Neural progenitor cell (in vitro differentiated cells): ENCODE measurements around the gene GALNT17. TPM values are rescaled to one million over a fixed set of nuclear protein-coding genes. Genes with fewer than 3 reads are reported as not detected.

ENCODE experiments used
- DNase-seq: peaks from one replicate; pipeline ENCODE4 v3.0.0-alpha.2; 2016; ENCODE audit warnings: low spot score
- H2AFZ ChIP-seq: fragments of 200-600 bp; sonication (generic); replicated peaks from 2 replicates; pipeline ENCODE4 v1.6.1; 2016; ENCODE audit warnings: antibody characterized with exemption
- H3F3A ChIP-seq: fragments of 200-600 bp; sonication (generic); 2 replicates; pipeline ENCODE4 v1.6.1; 2016; ENCODE audit warnings: antibody characterized with exemption, low read depth
- H3K27ac ChIP-seq: fragments of 200-600 bp; sonication (generic); 2 replicates; pipeline ENCODE4 v1.5.1; 2016; ENCODE audit warnings: mild to moderate bottlenecking
- H3K27me3 ChIP-seq: fragments of 200-600 bp; sonication (generic); 2 replicates; pipeline ENCODE4 v1.6.1; 2016; ENCODE audit warnings: mild to moderate bottlenecking, moderate library complexity
- H3K36me3 ChIP-seq: fragments of 200-600 bp; sonication (generic); 2 replicates; pipeline ENCODE4 v1.5.1; 2016
- H3K4me1 ChIP-seq: fragments of 200-600 bp; sonication (generic); 2 replicates; pipeline ENCODE4 v1.6.1; 2016; ENCODE audit warnings: mixed run types
- H3K4me2 ChIP-seq: fragments of 200-600 bp; sonication (generic); 2 replicates; pipeline ENCODE4 v1.6.1; 2016
- H3K4me3 ChIP-seq: fragments of 200-600 bp; sonication (generic); 2 replicates; pipeline ENCODE4 v1.5.1; 2016
- H3K79me2 ChIP-seq: fragments of 200-600 bp; sonication (generic); 2 replicates; pipeline ENCODE4 v1.6.1; 2016; ENCODE audit warnings: low read depth
- H3K9ac ChIP-seq: fragments of 200-600 bp; sonication (generic); 2 replicates; pipeline ENCODE4 v1.6.1; 2016
- H3K9me3 ChIP-seq: fragments of 200-600 bp; sonication (generic); 2 replicates; pipeline ENCODE4 v1.5.1; 2016; ENCODE audit warnings: low read depth
- H4K20me1 ChIP-seq: fragments of 200-600 bp; sonication (generic); 2 replicates; pipeline ENCODE4 v1.6.1; 2016; ENCODE audit warnings: low read depth
- H3K27ac Mint-ChIP-seq: 3 replicates; pipeline ENCODE4 v1.8.0; 2021; ENCODE audit warnings: mixed read lengths
- H3K27me3 Mint-ChIP-seq: 2 replicates; pipeline ENCODE4 v1.8.0; 2022; ENCODE audit warnings: low read depth, mild to moderate bottlenecking, inconsistent platforms, moderate library complexity, mixed read lengths; ENCODE audit not compliant: insufficient read depth
- H3K36me3 Mint-ChIP-seq: 3 replicates; pipeline ENCODE4 v1.8.0; 2021; ENCODE audit warnings: mixed read lengths
- H3K4me1 Mint-ChIP-seq: 3 replicates; pipeline ENCODE4 v1.8.0; 2021; ENCODE audit warnings: mixed read lengths
- H3K4me3 Mint-ChIP-seq: 3 replicates; pipeline ENCODE4 v1.8.0; 2021; ENCODE audit warnings: mild to moderate bottlenecking, moderate library complexity, mixed read lengths
- H3K9me3 Mint-ChIP-seq: 3 replicates; pipeline ENCODE4 v1.8.0; 2020; ENCODE audit warnings: mixed read lengths
- EZH2 ChIP-seq: fragments of 200-600 bp; sonication (generic); IDR thresholded peaks from 2 replicates; pipeline ENCODE4 v1.6.1; 2017; ENCODE audit warnings: antibody characterized with exemption, mild to moderate bottlenecking, moderate library complexity
- EZH2phosphoT487 ChIP-seq: fragments of 200-600 bp; sonication (generic); IDR thresholded peaks from 2 replicates; pipeline ENCODE4 v1.6.1; 2017; ENCODE audit warnings: antibody characterized with exemption
- total RNA-seq: library from RNA; depleted of rRNA; stranded (reverse); fragments of >200 nt; gene quantifications from 2 replicates; pipeline ENCODE4 v1.2.3, GENCODE V29; 2015; ENCODE audit warnings: low replicate concordance
- TF ChIP-seq, protein P1 (sequence below): fragments of 200-600 bp; sonication (generic); IDR thresholded peaks from 2 replicates; pipeline ENCODE4 v1.5.1; 2017; ENCODE audit warnings: antibody characterized with exemption, mild to moderate bottlenecking

The GALNT17 gene
- total RNA-seq, 1 donor from 2014 or later = 17.1 TPM

DNA sequence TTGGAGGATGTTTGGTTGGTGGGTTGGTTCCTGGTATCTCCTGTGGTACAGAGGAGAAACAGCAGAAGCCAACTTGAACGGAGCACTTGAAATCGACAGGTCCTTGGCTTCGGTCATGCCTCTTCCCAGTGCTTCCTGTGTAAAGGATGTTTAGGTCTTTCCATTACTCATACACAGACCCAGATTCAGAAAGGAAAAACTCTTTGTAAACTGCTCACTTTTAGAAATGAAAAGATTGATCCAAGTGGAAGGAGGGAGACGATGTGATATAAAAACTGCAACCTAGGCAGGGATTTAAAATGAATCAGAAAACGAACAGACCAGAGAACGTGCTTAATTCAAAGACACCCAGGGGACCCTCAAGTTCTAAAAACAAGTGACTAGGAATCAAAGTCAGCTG, 338.4 kb downstream of the GALNT17 start:
- Mint-ChIP-seq H3K27ac (no peak overlapping the region), H3K27me3 (no peaks in the 10 kb centered on the region), H3K36me3 (peaks cover 11% of the 10 kb centered on the region), H3K4me1 (peaks cover 14% of the 10 kb centered on the region), H3K9me3 (peaks cover 33% of the 10 kb centered on the region), H3K4me3 (no peak overlapping the region)
- Histone ChIP-seq H3K27me3 (no peaks in the 10 kb centered on the region), H3K27ac (peak overlapping the region; percentile 92), H3K9ac (no peak overlapping the region), H3F3A (peaks cover 71% of the 10 kb centered on the region), H3K79me2 (no peaks in the 10 kb centered on the region), H3K36me3 (no peaks in the 10 kb centered on the region), H4K20me1 (no peaks in the 10 kb centered on the region), H2AFZ (no peak overlapping the region), H3K4me2 (no peak overlapping the region), H3K4me3 (no peak overlapping the region), H3K9me3 (peaks cover 6% of the 10 kb centered on the region), H3K4me1 (peaks cover 27% of the 10 kb centered on the region)
- TF ChIP-seq, protein P1, sequence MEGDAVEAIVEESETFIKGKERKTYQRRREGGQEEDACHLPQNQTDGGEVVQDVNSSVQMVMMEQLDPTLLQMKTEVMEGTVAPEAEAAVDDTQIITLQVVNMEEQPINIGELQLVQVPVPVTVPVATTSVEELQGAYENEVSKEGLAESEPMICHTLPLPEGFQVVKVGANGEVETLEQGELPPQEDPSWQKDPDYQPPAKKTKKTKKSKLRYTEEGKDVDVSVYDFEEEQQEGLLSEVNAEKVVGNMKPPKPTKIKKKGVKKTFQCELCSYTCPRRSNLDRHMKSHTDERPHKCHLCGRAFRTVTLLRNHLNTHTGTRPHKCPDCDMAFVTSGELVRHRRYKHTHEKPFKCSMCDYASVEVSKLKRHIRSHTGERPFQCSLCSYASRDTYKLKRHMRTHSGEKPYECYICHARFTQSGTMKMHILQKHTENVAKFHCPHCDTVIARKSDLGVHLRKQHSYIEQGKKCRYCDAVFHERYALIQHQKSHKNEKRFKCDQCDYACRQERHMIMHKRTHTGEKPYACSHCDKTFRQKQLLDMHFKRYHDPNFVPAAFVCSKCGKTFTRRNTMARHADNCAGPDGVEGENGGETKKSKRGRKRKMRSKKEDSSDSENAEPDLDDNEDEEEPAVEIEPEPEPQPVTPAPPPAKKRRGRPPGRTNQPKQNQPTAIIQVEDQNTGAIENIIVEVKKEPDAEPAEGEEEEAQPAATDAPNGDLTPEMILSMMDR = no peak
- TF ChIP-seq EZH2 = no peak
- DNase-seq = no peak

DNA sequence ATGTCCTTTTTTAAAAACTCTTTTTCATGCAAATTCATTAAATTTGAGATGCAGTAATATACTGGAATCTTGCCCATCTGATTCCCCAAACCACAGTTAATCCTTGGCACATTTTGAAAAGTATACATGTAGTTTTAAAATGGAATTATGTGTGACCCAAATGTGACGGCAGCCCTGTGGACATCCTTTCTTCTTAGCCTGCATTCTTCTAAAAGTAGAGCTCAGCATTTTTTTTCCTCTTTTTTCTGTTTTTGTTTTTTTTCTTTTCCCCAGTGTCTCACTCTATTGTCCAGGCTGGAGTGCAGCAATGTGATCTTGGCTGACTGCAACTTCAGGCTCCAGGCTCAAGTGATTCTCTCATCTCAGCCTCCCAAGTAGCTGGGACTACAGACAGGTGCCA, 338.9 kb downstream of the GALNT17 start:
- Histone ChIP-seq H3F3A (peaks cover 66% of the 10 kb centered on the region), H4K20me1 (no peaks in the 10 kb centered on the region), H3K36me3 (no peaks in the 10 kb centered on the region), H3K4me1 (peaks cover 27% of the 10 kb centered on the region), H3K27ac (peak overlapping the region; percentile 92), H3K79me2 (no peaks in the 10 kb centered on the region), H3K4me2 (no peak overlapping the region), H3K9me3 (peaks cover 9% of the 10 kb centered on the region), H3K27me3 (no peaks in the 10 kb centered on the region), H2AFZ (no peak overlapping the region), H3K9ac (no peak overlapping the region), H3K4me3 (no peak overlapping the region)
- TF ChIP-seq EZH2 = no peak
- TF ChIP-seq EZH2phosphoT487 = no peak
- TF ChIP-seq, protein P1 = no peak
- Mint-ChIP-seq H3K36me3 (peaks cover 11% of the 10 kb centered on the region), H3K27me3 (no peaks in the 10 kb centered on the region), H3K27ac (no peak overlapping the region), H3K4me1 (peaks cover 14% of the 10 kb centered on the region), H3K9me3 (peaks cover 31% of the 10 kb centered on the region), H3K4me3 (no peak overlapping the region)
- no peak for DNase-seq

DNA sequence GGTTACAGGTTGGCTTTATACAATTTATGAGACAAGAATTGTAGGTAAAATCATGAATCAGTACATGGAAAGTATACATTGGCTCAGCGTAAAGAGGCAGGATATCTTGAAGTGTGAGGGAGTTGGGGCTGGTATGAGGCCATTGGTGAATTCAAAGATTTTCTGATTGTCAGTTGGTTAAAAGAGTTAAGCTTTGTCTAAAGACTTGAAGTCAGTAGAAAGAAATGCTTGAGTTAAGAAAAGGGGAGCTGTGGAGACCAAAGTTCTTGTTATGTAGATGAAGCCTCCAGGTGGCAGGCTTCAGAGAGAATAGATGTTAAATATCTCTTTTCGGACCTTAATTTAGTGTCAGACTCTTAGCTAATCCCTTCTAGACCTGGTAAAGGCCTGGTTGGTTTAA, 341.0 kb downstream of the GALNT17 start:
- peak overlapping the region; percentile 76 for H3K27ac Mint-ChIP-seq
- Histone ChIP-seq H3K9ac (no peak overlapping the region), H3F3A (peaks cover 56% of the 10 kb centered on the region), H4K20me1 (no peaks in the 10 kb centered on the region), H3K36me3 (no peaks in the 10 kb centered on the region), H3K4me1 (peaks cover 39% of the 10 kb centered on the region), H3K9me3 (peaks cover 9% of the 10 kb centered on the region), H3K4me2 (peak overlapping the region; percentile 38), H3K4me3 (no peak overlapping the region), H3K79me2 (no peaks in the 10 kb centered on the region), H3K27me3 (no peaks in the 10 kb centered on the region), H2AFZ (no peak overlapping the region), H3K27ac (peak overlapping the region; percentile 92)
- H3K27me3 Mint-ChIP-seq = no peaks in the 10 kb centered on the region
- DNase-seq = peak; percentile 63
- TF ChIP-seq, protein P1 = peak; percentile 18
- TF ChIP-seq EZH2phosphoT487 = no peak
- peaks cover 19% of the 10 kb centered on the region for H3K9me3 Mint-ChIP-seq
- no peak overlapping the region for H3K4me3 Mint-ChIP-seq
- peaks cover 11% of the 10 kb centered on the region for H3K4me1 Mint-ChIP-seq
- peaks cover 6% of the 10 kb centered on the region for H3K36me3 Mint-ChIP-seq
